PFSK-1 (cell line): ENCODE measurements around the gene GLOD5.

Source experiments
- FOXP2 ChIP-seq: optimal IDR thresholded peaks from 2 replicates; pipeline ENCODE3; 2011; ENCODE audit warnings: borderline replicate concordance, control low read depth, inconsistent platforms; ENCODE audit not compliant: insufficient read depth; ENCODE audit errors: extremely low read length, extremely low read depth
- POLR2AphosphoS5 ChIP-seq: IDR thresholded peaks from 2 replicates; pipeline ENCODE4 v1.6.1; 2012; ENCODE audit warnings: low read depth, mild to moderate bottlenecking, control low read depth, low read length, moderate library complexity
- SIN3A ChIP-seq: IDR thresholded peaks from 2 replicates; pipeline ENCODE4 v1.6.1; 2012; ENCODE audit warnings: mild to moderate bottlenecking, low read length, moderate library complexity, borderline replicate concordance; ENCODE audit not compliant: insufficient read depth
- TAF1 ChIP-seq: IDR thresholded peaks from 2 replicates; pipeline ENCODE4 v1.6.1; 2012; ENCODE audit warnings: low read length, control low read depth, borderline replicate concordance; ENCODE audit not compliant: insufficient read depth
- TF ChIP-seq, protein P1 (sequence below), 2 experiments: IDR thresholded peaks; 2 replicates each; pipeline versions ENCODE4 v1.6.1 to v1.8.0; 2011 to 2012; ENCODE audit warnings: low read depth in 2 of 2, low read length in 2 of 2, control low read depth in 1 of 2, inconsistent platforms in 1 of 2, mild to moderate bottlenecking in 1 of 2, moderate library complexity in 1 of 2; ENCODE audit not compliant: insufficient read depth in 1 of 2

DNA sequence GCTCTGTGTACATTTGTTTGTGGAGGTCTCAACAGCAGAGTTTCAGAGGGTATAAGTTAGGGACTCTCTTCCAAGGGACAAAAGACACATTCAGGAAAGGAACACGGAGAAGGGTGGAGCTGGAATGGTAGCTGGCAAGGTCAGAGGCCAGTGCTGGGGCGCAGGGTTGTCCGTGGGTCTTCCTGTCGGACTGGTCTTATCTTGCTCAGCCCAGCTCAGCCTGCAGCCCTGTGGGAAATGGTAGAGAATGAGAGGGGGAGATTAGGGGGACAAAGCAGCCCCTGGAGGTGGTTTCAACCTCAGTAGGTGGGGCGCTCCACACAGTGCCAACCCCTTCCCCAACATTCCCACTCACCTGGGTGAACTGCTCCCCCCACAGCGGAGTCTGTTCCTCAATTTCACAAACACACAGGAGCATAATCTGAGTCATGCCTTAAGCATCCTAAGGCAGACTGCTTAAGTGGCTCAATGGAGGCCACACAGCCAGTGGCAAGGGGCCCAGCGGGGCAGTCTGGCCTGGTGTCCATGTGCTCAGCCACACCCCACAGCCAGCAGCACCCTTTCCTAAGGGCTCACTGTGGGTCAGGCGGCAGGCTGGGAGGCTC is 33.5 kb downstream of the GLOD5 start:
- TF ChIP-seq SIN3A (no peak), TAF1 (no peak), POLR2AphosphoS5 (no peak), FOXP2 (no peak)
- TF ChIP-seq, protein P1, sequence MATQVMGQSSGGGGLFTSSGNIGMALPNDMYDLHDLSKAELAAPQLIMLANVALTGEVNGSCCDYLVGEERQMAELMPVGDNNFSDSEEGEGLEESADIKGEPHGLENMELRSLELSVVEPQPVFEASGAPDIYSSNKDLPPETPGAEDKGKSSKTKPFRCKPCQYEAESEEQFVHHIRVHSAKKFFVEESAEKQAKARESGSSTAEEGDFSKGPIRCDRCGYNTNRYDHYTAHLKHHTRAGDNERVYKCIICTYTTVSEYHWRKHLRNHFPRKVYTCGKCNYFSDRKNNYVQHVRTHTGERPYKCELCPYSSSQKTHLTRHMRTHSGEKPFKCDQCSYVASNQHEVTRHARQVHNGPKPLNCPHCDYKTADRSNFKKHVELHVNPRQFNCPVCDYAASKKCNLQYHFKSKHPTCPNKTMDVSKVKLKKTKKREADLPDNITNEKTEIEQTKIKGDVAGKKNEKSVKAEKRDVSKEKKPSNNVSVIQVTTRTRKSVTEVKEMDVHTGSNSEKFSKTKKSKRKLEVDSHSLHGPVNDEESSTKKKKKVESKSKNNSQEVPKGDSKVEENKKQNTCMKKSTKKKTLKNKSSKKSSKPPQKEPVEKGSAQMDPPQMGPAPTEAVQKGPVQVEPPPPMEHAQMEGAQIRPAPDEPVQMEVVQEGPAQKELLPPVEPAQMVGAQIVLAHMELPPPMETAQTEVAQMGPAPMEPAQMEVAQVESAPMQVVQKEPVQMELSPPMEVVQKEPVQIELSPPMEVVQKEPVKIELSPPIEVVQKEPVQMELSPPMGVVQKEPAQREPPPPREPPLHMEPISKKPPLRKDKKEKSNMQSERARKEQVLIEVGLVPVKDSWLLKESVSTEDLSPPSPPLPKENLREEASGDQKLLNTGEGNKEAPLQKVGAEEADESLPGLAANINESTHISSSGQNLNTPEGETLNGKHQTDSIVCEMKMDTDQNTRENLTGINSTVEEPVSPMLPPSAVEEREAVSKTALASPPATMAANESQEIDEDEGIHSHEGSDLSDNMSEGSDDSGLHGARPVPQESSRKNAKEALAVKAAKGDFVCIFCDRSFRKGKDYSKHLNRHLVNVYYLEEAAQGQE (IDR thresholded peaks at IDR 0.05; ENCODE audit: insufficient read depth in 1 of 2, low read depth in 2 of 2, low read length in 2 of 2): no peak
